HCT116 (cell line): Measurements from ENCODE around the gene TNIP1. TPM values are rescaled to one million over a fixed set of nuclear protein-coding genes. Genes with fewer than 3 reads are reported as not detected.

Source experiments
- ATAC-seq: fragments of 200-7000 bp; cut with Tn5 transposase; 2 replicates; pipeline ENCODE4 v1.9.1; 2020; ENCODE audit warnings: mild to moderate bottlenecking, moderate library complexity
- BruUV-seq: library from RNA; stranded (reverse); fragments of 400-500 nt; replicated peaks from 2 replicates; lab custom pipeline; 2021; lab: Mats Ljungman, UMichigan
- CTCF ChIA-PET: fragments of 300-600 bp; sonication (Branson Sonifier 250); formaldehyde crosslinking; loops from one replicate; lab custom pipeline; 2021; ENCODE audit warnings: antibody characterized with exemption; lab: Charles Lee
- POLR2A ChIA-PET: fragments of 300-600, 350-600 bp; sonication (Branson Sonifier 250); formaldehyde crosslinking; loops from one replicate; lab custom pipeline; 2021; ENCODE audit warnings: antibody characterized with exemption; lab: Charles Lee
- RAD21 ChIA-PET, 2 experiments: fragments of 300-600 bp; sonication (Branson Sonifier 250); formaldehyde crosslinking; loops; one replicate each; lab custom pipeline; 2023; ENCODE audit warnings: low total read pairs in 2 of 2; ENCODE audit not compliant: uncharacterized antibody in 2 of 2, unreplicated experiment in 2 of 2, low non-redundant PET in 1 of 2; lab: Charles Lee
- DNase-seq: peaks from one replicate; pipeline ENCODE4 v3.0.0-alpha.2; 2010; ENCODE audit warnings: low read depth, low spot score
- H2AFZ ChIP-seq: fragments of 200-600 bp; shearing (Covaris generic), sonication (generic); 2 replicates; pipeline ENCODE4 v1.6.1; 2017; ENCODE audit warnings: low read depth, mixed run types, mixed read lengths, antibody characterized with exemption, low read length; ENCODE audit not compliant: poor library complexity, severe bottlenecking
- H3K27ac ChIP-seq: 2 replicates; pipeline ENCODE4 v1.5.1; 2012; ENCODE audit warnings: low read depth, low read length
- H3K27me3 ChIP-seq: fragments of 200-600 bp; sonication (generic); 2 replicates; pipeline ENCODE4 v1.6.1; 2016; ENCODE audit warnings: mixed run types, low read length, mixed read lengths; ENCODE audit not compliant: insufficient read depth
- H3K36me3 ChIP-seq, 2 experiments: fragments of 200-500 bp in 1 of 2; fragments of 200-600 bp in 1 of 2; sonication (Bioruptor generic) in 1 of 2; sonication (generic) in 1 of 2; 2 replicates each; pipeline versions ENCODE4 v1.5.1 to v1.6.1; 2014 to 2016; ENCODE audit warnings: low read length in 2 of 2, inconsistent platforms in 1 of 2, mixed read lengths in 1 of 2, mixed run types in 1 of 2; ENCODE audit not compliant: insufficient read depth in 2 of 2, control insufficient read depth in 1 of 2
- H3K4me1 ChIP-seq, 2 experiments: fragments of 200-600 bp in 1 of 2; sonication (generic) in 1 of 2; 2 replicates each; pipeline versions ENCODE4 v1.5.1 to v1.6.1; 2012 to 2017; ENCODE audit warnings: low read length in 2 of 2, inconsistent platforms in 1 of 2, mild to moderate bottlenecking in 1 of 2, mixed read lengths in 1 of 2, mixed run types in 1 of 2, moderate library complexity in 1 of 2; ENCODE audit not compliant: insufficient read depth in 2 of 2, control insufficient read depth in 1 of 2
- H3K4me2 ChIP-seq: fragments of 200-600 bp; sonication (generic); 2 replicates; pipeline ENCODE4 v1.6.1; 2017; ENCODE audit warnings: mixed run types, low read length, mixed read lengths
- H3K4me3 ChIP-seq, 2 experiments: fragments of 200-600 bp in 1 of 2; sonication (generic) in 1 of 2; replicated peaks in 1 of 2; 2 replicates each; pipeline ENCODE4 v1.5.1; 2011 to 2016; ENCODE audit warnings: low read length in 2 of 2, control low read depth in 1 of 2, low read depth in 1 of 2, mild to moderate bottlenecking in 1 of 2, mixed read lengths in 1 of 2, mixed run types in 1 of 2
- H3K79me2 ChIP-seq: fragments of 200-600 bp; sonication (generic); 2 replicates; pipeline ENCODE4 v1.6.1; 2017; ENCODE audit warnings: mild to moderate bottlenecking, mixed run types, low read length, moderate library complexity, mixed read lengths; ENCODE audit not compliant: insufficient read depth
- H3K9ac ChIP-seq: fragments of 200-600 bp; sonication (generic); 2 replicates; pipeline ENCODE4 v1.6.1; 2016; ENCODE audit warnings: low read length, mixed read lengths
- H3K9me2 ChIP-seq: fragments of 200-600 bp; sonication (generic), shearing (Covaris generic); 2 replicates; pipeline ENCODE4 v1.6.1; 2017; ENCODE audit warnings: mixed run types, mild to moderate bottlenecking, moderate library complexity; ENCODE audit not compliant: insufficient read depth
- H3K9me3 ChIP-seq, 2 experiments: fragments of 200-500 bp in 1 of 2; fragments of 200-600 bp in 1 of 2; sonication (Bioruptor generic) in 1 of 2; sonication (generic) in 1 of 2; 2 replicates each; pipeline ENCODE4 v1.6.1; 2014 to 2017; ENCODE audit warnings: low read length in 2 of 2, mixed read lengths in 2 of 2, inconsistent platforms in 1 of 2, low read depth in 1 of 2, mild to moderate bottlenecking in 1 of 2, mixed run types in 1 of 2, moderate library complexity in 1 of 2; ENCODE audit not compliant: control insufficient read depth in 1 of 2, insufficient read depth in 1 of 2
- H4K20me1 ChIP-seq: fragments of 200-600 bp; sonication (generic), shearing (Covaris generic); 2 replicates; pipeline ENCODE4 v1.6.1; 2017; ENCODE audit warnings: mixed run types, mild to moderate bottlenecking, moderate library complexity; ENCODE audit not compliant: insufficient read depth
- CBX3 ChIP-seq: IDR thresholded peaks from 2 replicates; pipeline ENCODE4 v1.6.1; 2012; ENCODE audit warnings: low read depth
- EZH2 ChIP-seq: fragments of 200-600 bp; sonication (generic); IDR thresholded peaks from 2 replicates; pipeline ENCODE4 v1.6.1; 2017; ENCODE audit warnings: antibody characterized with exemption, mixed run types
- FOSL1 ChIP-seq: IDR thresholded peaks from 2 replicates; pipeline ENCODE4 v1.6.1; 2012; ENCODE audit warnings: low read depth
- MAX ChIP-seq: IDR thresholded peaks from 2 replicates; pipeline ENCODE4 v1.6.1; 2012
- POLR2A ChIP-seq: IDR thresholded peaks from 2 replicates; pipeline ENCODE4 v1.7.0; 2011; ENCODE audit warnings: borderline replicate concordance; ENCODE audit not compliant: insufficient read depth, insufficient read length; ENCODE audit errors: extremely low read depth
- SP1 ChIP-seq: IDR thresholded peaks from 2 replicates; pipeline ENCODE4 v1.6.1; 2012; ENCODE audit warnings: low read depth
- TCF7L2 ChIP-seq: IDR thresholded peaks from 2 replicates; pipeline ENCODE4 v1.7.0; 2011; ENCODE audit warnings: borderline replicate concordance, inconsistent platforms; ENCODE audit not compliant: insufficient read depth, insufficient read length; ENCODE audit errors: extremely low read depth
- ZFX ChIP-seq: fragments of 450-650 bp; IDR thresholded peaks from 2 replicates; pipeline ENCODE4 v1.6.1; 2017
- intact Hi-C: fragments of 100-400 bp; cut with micrococcal nuclease; formaldehyde crosslinking; loops from 2 replicates; pipeline ENCODE4 v1.10.0; 2022
- total RNA-seq: library from RNA; stranded (reverse); gene quantifications from one replicate; pipeline ENCODE4 v1.2.1, GENCODE V29; 2021; ENCODE audit not compliant: unreplicated experiment

The TNIP1 gene
- total RNA-seq, 1 experiment from 2014 or later: 46.0 TPM

- Histone ChIP-seq H4K20me1 (no peaks in the 10 kb centered on the region), H3K4me2 (no peak overlapping the region)
- intact Hi-C loops: no loop called here
- TF ChIP-seq FOSL1: no peak
- TF ChIP-seq ZFX: no peak
- no peak for TF ChIP-seq POLR2A
- no peak for TF ChIP-seq CBX3
- TF ChIP-seq TCF7L2: no peak
- no peak for TF ChIP-seq SP1
- TF ChIP-seq, all 23 proteins: peak for 0
- BruUV-seq: no TSS peak
- Histone ChIP-seq H3K79me2 (no peaks in the 10 kb centered on the region), H3K9ac (no peak overlapping the region), H3K36me3 (peaks cover 4 to 16% of the 10 kb centered on the region in 2 experiments), H3K4me1 (peaks cover 0 to 12% of the 10 kb centered on the region in 2 experiments; a peak in 2 of 4 replicates), H3K27me3 (no peaks in the 10 kb centered on the region), H3K9me2 (no peaks in the 10 kb centered on the region), H3K27ac (no peak overlapping the region), H2AFZ (no peak overlapping the region), H3K9me3 (no peaks in the 10 kb centered on the region), H3K4me3 (no peak overlapping the region)
- ChIA-PET POLR2A (no interaction called here), RAD21 (no interaction called here), CTCF (interaction anchor here (0.9 to 1.4 kb wide), 2 partner anchors 42 kb away, joined by 3 read pairs; no protein-coding TSS in a partner anchor)
- DNase-seq (no peak), ATAC-seq (no peak)
These were observed 42.0 kb upstream of the TNIP1 start for GRCh38 chr5:151122828-151123227.

GRCh38 chr5:151121665-151122064 lies 40.8 kb upstream of the TNIP1 start:
- peaks cover 0 to 12% of the 10 kb centered on the region in 2 experiments; a peak in 2 of 4 replicates for H3K4me1 ChIP-seq
- ChIA-PET RAD21 (no interaction called here), POLR2A (no interaction called here)
- no peak for ATAC-seq
- H3K79me2 ChIP-seq: no peaks in the 10 kb centered on the region
- no peak overlapping the region for H3K4me3 ChIP-seq
- H3K27ac ChIP-seq: no peak overlapping the region
- H3K9me2 ChIP-seq: no peaks in the 10 kb centered on the region
- intact Hi-C loops: no loop called here
- TF ChIP-seq ZFX: no peak
- TF ChIP-seq MAX: no peak
- TF ChIP-seq EZH2: no peak
- TF ChIP-seq, all 23 proteins: peak for 0
- H3K27me3 ChIP-seq: no peaks in the 10 kb centered on the region
- CTCF ChIA-PET: interaction anchor here (1.4 kb wide), 2 partner anchors 43 to 74 kb away, joined by 3 read pairs; no protein-coding TSS in a partner anchor
- no peaks in the 10 kb centered on the region for H4K20me1 ChIP-seq
- no peak overlapping the region for H2AFZ ChIP-seq
- no peak overlapping the region for H3K4me2 ChIP-seq
- DNase-seq: no peak
- H3K9ac ChIP-seq: no peak overlapping the region
- H3K36me3 ChIP-seq: peaks cover 4 to 16% of the 10 kb centered on the region in 2 experiments; a peak in 3 of 4 replicates
- no TSS peak for BruUV-seq
- H3K9me3 ChIP-seq: no peaks in the 10 kb centered on the region
